ENCODE measurements around the gene XPC.

Gene XPC

DNA sequence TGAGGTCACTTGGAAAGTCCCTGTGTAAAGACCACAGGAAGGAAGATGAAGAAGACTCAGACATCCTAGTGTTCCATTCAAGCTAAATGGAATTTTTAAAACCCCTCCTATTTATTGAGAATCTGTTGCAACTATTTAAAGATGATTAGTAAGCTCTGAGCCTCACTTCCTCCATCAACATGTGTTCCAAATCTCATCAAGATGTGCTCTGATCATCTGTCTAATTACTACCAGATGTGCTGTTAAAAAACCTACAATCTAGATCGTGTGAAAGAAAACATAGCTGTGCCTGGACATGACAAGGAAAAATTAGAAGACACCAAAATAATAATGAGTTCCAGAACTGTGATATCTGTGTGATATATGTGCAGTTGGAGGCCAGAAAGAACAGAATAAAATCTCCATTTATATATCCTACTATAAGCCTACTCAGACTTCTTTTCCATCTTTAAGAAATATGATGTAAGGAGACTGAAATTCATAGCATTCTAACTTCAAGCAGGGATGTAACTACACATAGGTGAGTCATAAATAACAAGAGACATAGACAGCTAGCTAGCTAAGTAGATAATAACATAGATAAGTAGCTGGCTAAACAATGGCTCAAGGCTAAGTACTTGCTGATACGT lies 7.8 kb downstream of the XPC start:
- TF ChIP-seq SIN3A (IDR thresholded peaks at IDR 0.05; ENCODE audit: borderline replicate concordance, insufficient read depth, low read length) (no peak; the same call in 1 of the 2 replicates), TAF1 (IDR thresholded peaks at IDR 0.05; ENCODE audit: borderline replicate concordance, insufficient read depth, low read length) (no peak), FOXP2 (optimal IDR thresholded peaks at IDR 0.05; ENCODE audit: borderline replicate concordance, extremely low read depth, extremely low read length, insufficient read depth) (no peak), POLR2AphosphoS5 (IDR thresholded peaks at IDR 0.05; ENCODE audit: low read depth, low read length) (no peak)
- TF ChIP-seq, protein P1, sequence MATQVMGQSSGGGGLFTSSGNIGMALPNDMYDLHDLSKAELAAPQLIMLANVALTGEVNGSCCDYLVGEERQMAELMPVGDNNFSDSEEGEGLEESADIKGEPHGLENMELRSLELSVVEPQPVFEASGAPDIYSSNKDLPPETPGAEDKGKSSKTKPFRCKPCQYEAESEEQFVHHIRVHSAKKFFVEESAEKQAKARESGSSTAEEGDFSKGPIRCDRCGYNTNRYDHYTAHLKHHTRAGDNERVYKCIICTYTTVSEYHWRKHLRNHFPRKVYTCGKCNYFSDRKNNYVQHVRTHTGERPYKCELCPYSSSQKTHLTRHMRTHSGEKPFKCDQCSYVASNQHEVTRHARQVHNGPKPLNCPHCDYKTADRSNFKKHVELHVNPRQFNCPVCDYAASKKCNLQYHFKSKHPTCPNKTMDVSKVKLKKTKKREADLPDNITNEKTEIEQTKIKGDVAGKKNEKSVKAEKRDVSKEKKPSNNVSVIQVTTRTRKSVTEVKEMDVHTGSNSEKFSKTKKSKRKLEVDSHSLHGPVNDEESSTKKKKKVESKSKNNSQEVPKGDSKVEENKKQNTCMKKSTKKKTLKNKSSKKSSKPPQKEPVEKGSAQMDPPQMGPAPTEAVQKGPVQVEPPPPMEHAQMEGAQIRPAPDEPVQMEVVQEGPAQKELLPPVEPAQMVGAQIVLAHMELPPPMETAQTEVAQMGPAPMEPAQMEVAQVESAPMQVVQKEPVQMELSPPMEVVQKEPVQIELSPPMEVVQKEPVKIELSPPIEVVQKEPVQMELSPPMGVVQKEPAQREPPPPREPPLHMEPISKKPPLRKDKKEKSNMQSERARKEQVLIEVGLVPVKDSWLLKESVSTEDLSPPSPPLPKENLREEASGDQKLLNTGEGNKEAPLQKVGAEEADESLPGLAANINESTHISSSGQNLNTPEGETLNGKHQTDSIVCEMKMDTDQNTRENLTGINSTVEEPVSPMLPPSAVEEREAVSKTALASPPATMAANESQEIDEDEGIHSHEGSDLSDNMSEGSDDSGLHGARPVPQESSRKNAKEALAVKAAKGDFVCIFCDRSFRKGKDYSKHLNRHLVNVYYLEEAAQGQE (IDR thresholded peaks at IDR 0.05; ENCODE audit: insufficient read depth in 1 of 2, low read depth in 2 of 2, low read length in 2 of 2) = no peak

DNA sequence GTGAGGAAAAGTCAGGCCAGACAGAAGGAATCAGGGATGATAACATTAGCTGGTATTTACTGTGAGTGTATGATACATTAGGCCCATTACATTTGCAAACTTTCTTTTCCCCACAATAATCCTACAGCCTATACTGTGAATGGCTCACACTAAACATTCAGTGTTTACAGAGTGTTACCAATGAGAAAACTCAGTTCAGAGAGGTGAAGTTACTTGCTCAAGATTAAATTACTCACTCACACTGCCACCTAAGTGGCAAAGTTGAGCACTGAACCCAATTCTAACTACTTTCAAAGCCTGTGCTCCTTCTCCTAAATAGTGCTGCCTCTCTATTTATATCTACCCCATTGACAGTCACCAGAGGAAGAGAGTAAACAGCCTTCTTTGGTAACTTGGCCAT lies 8.5 kb downstream of the XPC start:
- TF ChIP-seq POLR2AphosphoS5 (IDR thresholded peaks at IDR 0.05; ENCODE audit: low read depth, low read length) (no peak), SIN3A (IDR thresholded peaks at IDR 0.05; ENCODE audit: borderline replicate concordance, insufficient read depth, low read length) (no peak), TAF1 (IDR thresholded peaks at IDR 0.05; ENCODE audit: borderline replicate concordance, insufficient read depth, low read length) (no peak), FOXP2 (optimal IDR thresholded peaks at IDR 0.05; ENCODE audit: borderline replicate concordance, extremely low read depth, extremely low read length, insufficient read depth) (no peak)
- TF ChIP-seq, protein P1 (IDR thresholded peaks at IDR 0.05; ENCODE audit: insufficient read depth in 1 of 2, low read depth in 2 of 2, low read length in 2 of 2) = no peak

DNA sequence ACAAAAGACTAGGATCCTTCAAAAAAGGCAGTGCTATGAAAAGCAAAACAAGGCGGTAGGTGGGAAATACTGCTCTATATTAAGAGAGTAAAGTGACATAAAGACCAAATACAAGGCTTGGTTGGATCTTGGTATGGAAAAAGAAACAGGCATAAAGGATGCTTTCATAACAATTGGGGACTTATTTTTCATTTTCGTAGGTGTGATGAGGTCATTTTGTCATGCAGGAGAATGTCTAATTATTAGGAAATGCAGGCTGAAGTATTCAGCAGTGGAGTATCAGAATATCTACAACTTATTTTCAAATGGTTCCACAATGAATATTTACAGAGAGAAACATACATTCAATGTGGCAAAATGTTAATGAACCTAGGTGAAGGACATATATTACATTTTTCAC lies 9.0 kb downstream of the XPC start:
- TF ChIP-seq, protein P1 (IDR thresholded peaks at IDR 0.05; ENCODE audit: insufficient read depth in 1 of 2, low read depth in 2 of 2, low read length in 2 of 2) = no peak
- no peak for TF ChIP-seq POLR2AphosphoS5 (IDR thresholded peaks at IDR 0.05; ENCODE audit: low read depth, low read length)
- TF ChIP-seq SIN3A (IDR thresholded peaks at IDR 0.05; ENCODE audit: borderline replicate concordance, insufficient read depth, low read length) = no peak
- TF ChIP-seq FOXP2 (optimal IDR thresholded peaks at IDR 0.05; ENCODE audit: borderline replicate concordance, extremely low read depth, extremely low read length, insufficient read depth) = no peak
- no peak for TF ChIP-seq TAF1 (IDR thresholded peaks at IDR 0.05; ENCODE audit: borderline replicate concordance, insufficient read depth, low read length)

DNA sequence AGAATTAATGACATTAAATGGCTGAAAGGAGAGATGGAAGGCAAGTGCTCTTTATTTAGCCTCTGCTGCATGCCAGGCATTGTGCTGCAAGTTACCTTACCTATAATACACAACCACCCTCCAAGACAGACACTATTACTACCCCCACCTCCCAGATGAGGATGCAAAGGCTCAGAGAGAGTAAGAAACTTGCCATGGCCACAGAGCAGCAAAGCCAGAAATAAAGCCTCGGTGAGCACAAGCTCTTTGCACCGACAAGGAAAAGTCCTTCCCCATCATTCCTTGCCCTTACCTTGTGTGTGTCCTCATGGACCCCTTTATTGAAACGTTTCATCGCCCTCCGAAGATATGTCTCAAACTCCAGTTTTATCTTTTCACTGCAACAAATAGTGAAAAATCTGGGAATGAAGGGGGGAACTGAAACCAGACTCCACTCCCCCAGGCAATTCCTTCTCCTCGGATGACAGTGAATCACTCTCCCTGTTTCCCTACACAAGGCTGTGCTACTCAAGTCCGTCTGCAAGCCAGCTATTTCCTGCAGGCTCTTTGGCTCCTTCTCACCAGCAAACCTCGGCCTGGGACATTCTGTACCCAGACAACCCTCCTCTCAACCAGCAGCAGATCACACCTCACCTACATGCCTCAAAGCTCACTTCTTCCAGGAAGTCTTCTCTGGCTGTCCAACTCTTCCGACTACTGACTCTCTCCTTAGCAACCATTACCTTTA lies 11.4 kb downstream of the XPC start:
- TF ChIP-seq POLR2AphosphoS5 (IDR thresholded peaks at IDR 0.05; ENCODE audit: low read depth, low read length) (no peak), SIN3A (IDR thresholded peaks at IDR 0.05; ENCODE audit: borderline replicate concordance, insufficient read depth, low read length) (no peak), FOXP2 (optimal IDR thresholded peaks at IDR 0.05; ENCODE audit: borderline replicate concordance, extremely low read depth, extremely low read length, insufficient read depth) (no peak), TAF1 (IDR thresholded peaks at IDR 0.05; ENCODE audit: borderline replicate concordance, insufficient read depth, low read length) (no peak)
- TF ChIP-seq, protein P1 (IDR thresholded peaks at IDR 0.05; ENCODE audit: insufficient read depth in 1 of 2, low read depth in 2 of 2, low read length in 2 of 2) = no peak
